ENCODE measurements around the gene SIRT2. TPM values are rescaled to one million over a fixed set of nuclear protein-coding genes. Genes with fewer than 3 reads are reported as not detected.
A peak's percentile ranks its signal among the peaks of the same experiment; 100 is the strongest.

Gene SIRT2
- total RNA-seq, 1 experiment from 2014 or later = 102 TPM

- DNase-seq (ENCODE audit: low read depth) = no peak
Observed at GRCh38 chr19:38845374-38846024, 53.9 kb downstream of the SIRT2 start.

DNA sequence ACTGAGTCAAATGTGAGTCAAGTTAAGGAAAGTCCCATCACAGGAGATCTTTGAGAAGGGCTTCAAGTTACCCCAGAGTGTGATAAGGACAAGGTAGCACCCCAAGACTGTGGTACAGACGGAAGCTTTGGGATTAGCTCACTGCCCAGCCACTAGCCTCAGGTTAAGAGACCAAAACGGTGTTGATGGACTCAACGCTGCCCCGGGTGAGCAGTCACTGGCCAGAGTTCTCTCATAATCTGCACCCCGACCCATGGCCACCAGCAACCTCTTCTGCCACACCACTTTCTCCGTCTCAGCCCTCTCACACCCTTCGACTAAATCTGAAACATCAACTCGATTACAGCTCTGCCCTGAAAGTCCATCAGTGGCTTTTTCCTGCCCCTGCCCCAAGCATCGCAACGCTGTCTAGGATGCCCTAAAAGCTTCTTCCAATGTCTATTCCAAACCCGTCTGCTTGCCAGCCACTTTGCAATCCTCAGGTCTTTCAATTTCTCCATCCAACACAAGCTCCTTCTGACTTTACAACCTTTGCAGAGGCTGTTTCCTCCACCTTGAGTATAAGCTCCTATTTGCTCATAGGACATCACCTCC is 55.2 kb downstream of the SIRT2 start:
- DNase-seq (ENCODE audit: low read depth) = no peak

DNA sequence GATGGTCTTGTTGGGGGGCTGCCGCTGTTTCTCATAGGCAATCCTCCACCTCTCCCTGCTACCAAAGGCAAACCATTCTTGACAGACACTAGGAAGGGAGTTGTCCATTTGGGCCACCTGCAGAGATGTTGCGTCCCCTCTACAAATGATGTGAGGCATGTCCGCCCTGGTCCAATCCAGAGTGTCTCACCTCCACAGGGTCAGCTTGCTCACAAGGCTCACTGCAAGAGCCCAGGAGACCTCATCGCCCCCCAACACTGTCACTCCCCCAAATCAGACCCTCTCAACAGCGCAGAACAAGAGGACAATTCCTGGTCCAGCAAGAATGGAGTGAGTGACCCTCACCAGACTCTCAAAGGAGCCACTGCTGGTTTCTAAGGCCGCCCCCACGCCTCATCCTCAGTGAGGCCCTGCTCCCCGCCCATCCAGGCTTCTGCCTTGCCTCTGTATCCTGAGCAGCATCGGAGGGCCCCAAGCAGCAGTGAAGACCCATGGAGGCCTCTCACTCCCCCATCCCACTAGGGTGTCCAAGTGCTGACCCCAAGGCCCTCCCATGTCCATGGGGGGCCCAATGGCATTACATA is 56.2 kb downstream of the SIRT2 start:
- no peak for DNase-seq (ENCODE audit: low read depth)

- no peak for DNase-seq (ENCODE audit: low read depth)
Observed at GRCh38 chr19:38842439-38843174, 56.8 kb downstream of the SIRT2 start.

GRCh38 chr19:38841787-38842438 is 57.5 kb downstream of the SIRT2 start:
- no peak for DNase-seq (ENCODE audit: low read depth)

GRCh38 chr19:38841180-38841766 is 58.1 kb downstream of the SIRT2 start:
- DNase-seq (ENCODE audit: low read depth) = no peak

DNA sequence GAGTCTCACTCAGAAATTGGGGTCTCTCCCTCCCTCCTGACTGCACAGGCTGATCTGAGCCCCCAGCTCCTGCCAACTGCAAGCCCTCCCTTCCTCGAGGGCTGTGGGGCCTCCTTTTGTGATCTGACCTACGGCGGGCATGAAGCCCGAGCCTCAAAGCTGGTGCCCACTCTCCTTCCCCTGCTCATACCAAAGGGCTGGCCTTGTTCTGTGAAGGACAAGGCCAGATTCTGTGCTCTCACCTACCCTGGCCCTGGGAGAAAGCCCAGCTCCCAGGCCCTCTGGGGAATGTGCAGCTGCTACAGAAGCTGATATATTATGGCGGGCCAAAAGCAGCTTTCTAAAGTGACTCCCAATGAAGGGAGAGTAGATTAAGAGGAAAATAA is 58.8 kb downstream of the SIRT2 start:
- DNase-seq (ENCODE audit: low read depth) = no peak

DNA sequence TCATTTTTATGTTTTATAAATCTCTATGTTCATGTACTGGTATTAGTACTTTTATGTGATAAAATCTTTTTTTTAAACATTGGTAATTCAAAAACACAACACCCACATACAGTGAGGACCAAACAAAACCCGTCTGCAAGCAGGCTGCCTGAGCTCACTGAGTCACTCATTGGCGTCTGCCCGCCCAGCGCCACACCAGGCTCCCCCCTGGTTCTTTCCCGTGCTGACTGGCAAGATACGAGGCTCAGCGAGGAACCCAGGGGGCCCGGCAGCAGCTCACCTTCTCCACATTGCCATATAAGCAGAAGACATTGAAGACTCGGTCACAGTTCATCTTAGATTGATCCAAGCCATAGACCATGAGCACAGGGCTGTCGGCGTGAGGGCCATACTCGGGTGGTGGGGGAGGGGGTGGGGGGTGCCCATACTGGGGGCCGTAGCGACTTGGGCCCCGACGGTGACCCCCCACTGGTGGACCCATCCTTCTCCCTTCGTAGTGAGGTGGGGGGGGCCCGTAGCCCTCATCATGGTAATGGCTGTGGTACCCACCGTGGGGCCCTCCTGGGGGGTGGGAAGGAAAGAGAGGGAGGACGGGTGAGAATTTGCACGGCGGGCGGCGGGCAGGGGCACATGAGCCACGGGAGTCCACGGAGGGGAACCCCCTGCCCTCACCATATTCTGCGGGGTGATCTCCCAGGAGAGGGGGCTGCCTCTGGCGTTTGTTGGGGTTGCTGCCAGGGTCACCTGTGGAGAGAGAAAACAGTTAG is 59.4 kb downstream of the SIRT2 start:
- DNase-seq (ENCODE audit: low read depth) = no peak

DNA sequence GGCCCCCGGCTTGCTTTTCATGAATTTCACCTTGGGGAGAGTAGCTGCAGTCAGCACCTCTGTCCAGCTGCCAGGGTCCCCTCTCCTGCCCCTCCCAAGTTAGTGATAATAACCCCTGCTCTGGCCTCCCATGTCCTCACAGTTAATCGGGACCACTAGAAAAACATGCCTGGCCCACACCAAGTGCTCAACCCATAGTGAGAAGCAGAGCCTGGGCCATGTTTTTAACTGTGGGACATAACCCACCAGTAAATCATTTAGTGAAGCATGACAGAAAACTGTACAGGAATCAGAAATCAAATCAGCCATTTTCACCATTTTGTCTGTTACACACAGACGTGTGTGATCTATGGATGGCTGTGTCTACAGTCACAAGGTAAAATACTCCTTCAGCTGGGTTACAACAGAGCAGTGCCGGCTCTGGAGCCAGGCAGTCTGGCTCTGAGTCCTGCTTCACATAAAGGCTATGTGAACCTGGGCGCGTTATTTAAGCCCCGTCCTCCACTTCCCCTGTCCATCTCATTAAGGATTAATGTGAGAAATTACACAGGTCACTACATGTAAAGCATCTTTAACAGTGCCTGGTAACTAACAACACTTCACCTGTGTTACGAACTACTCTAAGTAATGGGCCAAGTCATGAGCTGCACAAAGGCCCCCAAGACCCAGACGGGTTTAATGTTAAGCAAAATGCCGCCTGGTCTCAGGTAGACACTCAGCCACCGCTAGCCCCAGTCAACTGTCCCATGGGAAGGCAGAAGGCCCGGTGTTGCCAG is 60.2 kb downstream of the SIRT2 start:
- DNase-seq (ENCODE audit: low read depth) = no peak

DNA sequence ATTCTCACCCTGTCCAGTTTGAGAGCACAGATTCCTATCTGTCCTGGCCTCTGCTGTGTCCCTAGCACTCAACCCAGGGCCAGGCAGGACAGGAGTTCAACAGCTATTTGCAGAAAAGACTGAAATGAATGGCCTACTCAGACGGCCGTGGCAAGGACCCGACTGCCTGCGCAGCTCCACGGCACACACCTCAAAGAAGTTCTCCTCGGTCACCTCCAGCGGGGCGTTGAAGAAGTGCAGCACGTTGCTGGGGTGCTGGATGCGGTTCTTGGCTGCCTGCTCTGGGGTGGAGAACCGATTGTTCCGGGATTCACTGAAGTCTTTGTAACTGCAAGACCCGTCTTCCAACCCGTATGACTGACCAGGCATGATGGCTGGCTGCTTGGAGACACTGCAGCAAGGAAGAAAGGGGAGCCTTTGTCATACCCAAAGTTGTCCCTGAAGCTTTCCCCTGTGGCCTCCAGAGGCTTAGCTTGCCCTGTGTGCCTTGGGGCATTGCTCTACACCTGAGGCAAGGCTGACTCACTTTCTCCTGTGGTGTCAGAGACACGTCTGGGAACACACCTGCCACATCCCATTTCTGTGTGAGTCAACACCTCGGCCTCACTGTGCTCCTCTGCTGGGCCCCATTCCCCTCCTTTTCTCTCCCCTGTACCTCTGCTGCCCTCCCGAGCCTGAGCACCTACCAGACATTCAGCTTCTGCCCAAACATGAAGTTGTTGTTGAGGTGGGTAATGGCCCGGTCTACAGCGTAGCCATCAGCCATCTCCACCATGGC is 61.0 kb downstream of the SIRT2 start:
- DNase-seq (ENCODE audit: low read depth) = no peak

DNA sequence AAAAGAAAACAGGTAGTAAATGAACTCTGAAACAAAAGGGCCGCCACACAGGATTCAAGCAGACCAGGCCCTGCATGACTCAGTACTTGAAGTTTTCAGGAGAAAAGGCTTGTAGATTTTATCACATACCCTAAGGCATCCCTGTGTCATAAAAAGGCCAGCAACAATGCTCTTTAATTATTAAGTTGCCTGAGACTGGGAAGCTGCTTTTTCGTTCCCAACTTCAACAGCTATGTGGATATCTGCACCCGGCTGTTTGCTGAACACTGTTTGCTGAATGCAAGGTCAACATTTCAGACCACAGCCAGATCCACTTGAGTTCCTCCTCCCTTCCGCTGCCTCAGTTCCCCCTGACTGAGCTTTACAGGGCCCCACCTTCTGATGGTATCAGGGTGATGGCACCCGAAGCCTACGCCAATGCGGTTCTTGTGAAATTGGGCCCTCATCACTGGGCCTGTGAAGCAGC is 61.7 kb downstream of the SIRT2 start:
- peak; percentile 86 for DNase-seq (ENCODE audit: low read depth)

DNA sequence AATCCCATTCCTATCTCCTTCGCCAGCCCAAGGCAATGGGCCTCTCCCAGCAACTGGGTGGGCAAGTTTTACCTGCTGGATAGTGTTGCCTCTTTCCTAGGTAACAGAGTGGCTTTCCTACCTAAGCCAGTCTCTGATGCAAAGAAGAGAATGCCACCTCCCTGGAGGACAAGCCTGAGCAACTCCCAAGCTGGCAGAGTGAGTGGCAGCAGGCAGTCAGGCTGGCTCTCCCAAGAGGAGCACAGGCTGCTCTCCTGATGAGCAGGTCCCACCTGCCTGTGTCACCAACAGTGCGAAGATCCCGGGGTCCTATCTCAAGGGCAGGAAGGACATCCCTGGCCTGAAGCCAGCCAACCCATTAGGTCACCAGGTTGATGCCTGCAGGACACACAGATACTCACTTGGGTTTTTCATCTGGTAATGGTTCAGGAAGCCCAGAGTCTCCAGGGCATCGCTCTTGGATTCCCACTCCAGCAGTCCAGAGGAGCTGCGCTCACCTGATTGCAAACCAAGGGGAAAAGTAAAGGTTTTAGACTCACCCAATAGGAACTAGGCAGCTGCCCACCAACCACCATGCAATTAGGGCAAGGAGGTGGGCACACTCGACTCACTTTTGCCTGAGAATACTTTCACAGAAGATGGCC is 62.3 kb downstream of the SIRT2 start:
- no peak for DNase-seq (ENCODE audit: low read depth)

GRCh38 chr19:38836159-38836982 is 63.0 kb downstream of the SIRT2 start:
- no peak for DNase-seq (ENCODE audit: low read depth)

- DNase-seq (ENCODE audit: low read depth) = no peak
Observed at GRCh38 chr19:38834590-38834989, 64.8 kb downstream of the SIRT2 start.

- no peak for DNase-seq (ENCODE audit: low read depth)
Observed at GRCh38 chr19:38834104-38834490, 65.3 kb downstream of the SIRT2 start.

DNA sequence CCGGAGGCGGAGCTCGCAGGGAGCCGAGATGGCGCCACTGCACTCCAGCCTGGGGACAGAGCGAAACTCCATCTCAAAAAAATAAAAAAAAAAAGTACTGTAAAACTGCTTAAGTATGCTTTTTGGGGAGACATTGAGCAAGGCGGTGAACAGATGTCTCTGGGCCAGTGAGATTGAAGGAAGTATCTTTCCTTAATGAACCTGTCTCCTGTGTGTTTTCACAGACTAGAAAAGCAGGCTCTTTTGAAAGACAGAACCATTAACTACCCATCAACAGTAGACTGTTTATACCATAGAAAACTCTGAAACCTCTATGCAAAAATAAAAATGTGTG is 66.4 kb downstream of the SIRT2 start:
- DNase-seq (ENCODE audit: low read depth) = no peak

DNA sequence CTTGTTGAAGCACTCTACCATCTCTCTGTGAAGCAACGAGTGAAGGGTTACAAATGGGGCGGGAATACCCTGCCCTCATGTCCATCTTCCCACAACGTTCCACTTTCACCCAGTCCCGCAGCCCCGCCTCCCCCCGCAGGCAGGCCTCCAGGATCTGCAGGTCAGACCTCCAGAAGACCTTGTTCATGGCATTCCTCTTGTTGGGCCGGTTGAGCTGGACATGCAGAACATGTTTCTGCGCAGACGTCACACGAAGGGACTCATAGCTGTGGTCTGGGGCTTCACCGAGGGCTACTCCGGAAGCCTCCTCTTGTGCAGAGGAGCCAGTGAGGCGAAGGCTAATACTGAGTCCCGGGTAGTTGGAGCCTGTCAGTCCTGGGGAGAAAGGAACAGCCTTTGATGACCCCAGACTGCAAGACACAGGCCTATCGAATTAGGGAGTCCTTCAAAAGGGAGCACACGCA is 68.2 kb downstream of the SIRT2 start:
- peak; percentile 95 for DNase-seq (ENCODE audit: low read depth)

All from RPMI7951 (cell line).